Testis (tissue), 3 donors: Measurements from ENCODE around the gene PALM2AKAP2. TPM values are rescaled to one million over a fixed set of nuclear protein-coding genes. Genes with fewer than 3 reads are reported as not detected.

ENCODE experiments used
- DNase-seq: peaks from one replicate; pipeline ENCODE4 v3.0.0-alpha.2; 2019
- H3K27ac ChIP-seq, 2 donors: fragments of 200-600 bp; sonication (generic); one replicate each; pipeline ENCODE4 v1.5.1; 2019
- H3K27me3 ChIP-seq: fragments of 200-600 bp; sonication (generic); one replicate; pipeline ENCODE4 v1.5.1; 2019
- H3K36me3 ChIP-seq: fragments of 200-600 bp; sonication (generic); one replicate; pipeline ENCODE4 v1.5.1; 2017; ENCODE audit warnings: low read depth; ENCODE audit errors: missing control alignments
- H3K4me1 ChIP-seq: fragments of 200-600 bp; sonication (generic); one replicate; pipeline ENCODE4 v1.5.1; 2019
- H3K4me3 ChIP-seq, 2 donors: fragments of 200-600 bp; sonication (generic); one replicate each; pipeline ENCODE4 v1.5.1; 2017 to 2019
- H3K9me3 ChIP-seq: fragments of 200-600 bp; sonication (generic); one replicate; pipeline ENCODE4 v1.5.1; 2017
- POLR2A ChIP-seq: fragments of 450-650 bp; IDR thresholded peaks from one replicate; pipeline ENCODE4 v1.6.1; 2017; ENCODE audit warnings: antibody characterized with exemption, mild to moderate bottlenecking, moderate library complexity
- WGBS, 2 donors: methylation state at CpG; one replicate each; pipeline ENCODE4 v1.1.5; 2018; 5-methylcytosine and 5-hydroxymethylcytosine counted together
- intact Hi-C: fragments of 100-400 bp; cut with DNase I; formaldehyde crosslinking; loops from one replicate; pipeline ENCODE4 v1.15.1; 2023; ENCODE audit warnings: low total_unique reads
- polyA plus RNA-seq: library from polyadenylated mRNA; stranded (reverse); fragments of 350-450 nt; fragmentation: Illumina TruSeq; extraction: RNeasy Lipid Tissue Mini Kit (QIAGEN cat#74804); gene quantifications from one replicate; pipeline ENCODE4 v1.2.3, GENCODE V29; 2014; ENCODE audit warnings: low read depth, low replicate concordance; ENCODE audit not compliant: insufficient read depth
- total RNA-seq, 2 donors: library from RNA; depleted of rRNA; stranded (reverse); fragments of >200 nt; gene quantifications; one replicate each; pipeline ENCODE4 v1.2.3, GENCODE V29; 2016
- TF ChIP-seq, protein P1 (sequence below), 3 experiments: fragments of 450-650 bp in 2 of 3; fragments of 200-600 bp in 1 of 3; sonication (generic) in 1 of 3; IDR thresholded peaks; one replicate each; pipeline ENCODE4 v1.5.1; 2016 to 2019; ENCODE audit warnings: antibody characterized with exemption in 3 of 3, mild to moderate bottlenecking in 2 of 3, moderate library complexity in 1 of 3

The PALM2AKAP2 gene
- total and polyA plus RNA-seq, 3 donors from 2014 or later, result 0.25 to 2.3 (median 0.87) TPM

- Histone ChIP-seq H3K9me3 (no peaks in the 10 kb centered on the region), H3K27me3 (no peaks in the 10 kb centered on the region), H3K36me3 (no peaks in the 10 kb centered on the region), H3K4me3 (no peak overlapping the region), H3K4me1 (peaks cover 3% of the 10 kb centered on the region), H3K27ac (no peak overlapping the region)
- intact Hi-C loops, result no loop called here
- TF ChIP-seq, protein P1, sequence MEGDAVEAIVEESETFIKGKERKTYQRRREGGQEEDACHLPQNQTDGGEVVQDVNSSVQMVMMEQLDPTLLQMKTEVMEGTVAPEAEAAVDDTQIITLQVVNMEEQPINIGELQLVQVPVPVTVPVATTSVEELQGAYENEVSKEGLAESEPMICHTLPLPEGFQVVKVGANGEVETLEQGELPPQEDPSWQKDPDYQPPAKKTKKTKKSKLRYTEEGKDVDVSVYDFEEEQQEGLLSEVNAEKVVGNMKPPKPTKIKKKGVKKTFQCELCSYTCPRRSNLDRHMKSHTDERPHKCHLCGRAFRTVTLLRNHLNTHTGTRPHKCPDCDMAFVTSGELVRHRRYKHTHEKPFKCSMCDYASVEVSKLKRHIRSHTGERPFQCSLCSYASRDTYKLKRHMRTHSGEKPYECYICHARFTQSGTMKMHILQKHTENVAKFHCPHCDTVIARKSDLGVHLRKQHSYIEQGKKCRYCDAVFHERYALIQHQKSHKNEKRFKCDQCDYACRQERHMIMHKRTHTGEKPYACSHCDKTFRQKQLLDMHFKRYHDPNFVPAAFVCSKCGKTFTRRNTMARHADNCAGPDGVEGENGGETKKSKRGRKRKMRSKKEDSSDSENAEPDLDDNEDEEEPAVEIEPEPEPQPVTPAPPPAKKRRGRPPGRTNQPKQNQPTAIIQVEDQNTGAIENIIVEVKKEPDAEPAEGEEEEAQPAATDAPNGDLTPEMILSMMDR (IDR thresholded peaks at IDR 0.05), result no peak
- no peak for TF ChIP-seq POLR2A
- DNase-seq, result no peak
- 83 to 95% methylated on average over 4 of the region's 4 CpGs for WGBS, 2 donors
Observed at GRCh38 chr9:109813303-109813702, 33.3 kb downstream of the PALM2AKAP2 start.

DNA sequence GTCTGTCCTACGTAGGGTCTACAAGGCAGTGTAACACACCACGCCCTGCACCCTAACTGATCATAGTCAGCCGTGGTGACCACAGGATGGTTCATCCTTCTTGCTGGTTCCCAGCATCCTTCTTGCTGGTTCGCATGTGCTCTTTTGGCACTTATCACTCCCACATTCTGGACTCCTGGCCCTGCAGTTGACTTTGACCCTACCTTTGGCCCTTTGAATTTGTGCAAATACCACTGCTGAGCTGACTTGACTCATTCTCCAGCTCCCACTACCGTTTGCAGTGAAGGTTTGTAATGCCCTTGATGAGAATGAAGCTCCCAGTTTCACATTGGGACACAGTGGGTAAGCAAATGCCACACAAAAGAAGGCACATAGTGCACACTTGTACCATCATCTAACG is 33.8 kb downstream of the PALM2AKAP2 start:
- intact Hi-C loops, result no loop called here
- Histone ChIP-seq H3K27me3 (no peaks in the 10 kb centered on the region), H3K36me3 (no peaks in the 10 kb centered on the region), H3K4me1 (peaks cover 3% of the 10 kb centered on the region), H3K9me3 (no peaks in the 10 kb centered on the region), H3K27ac (no peak overlapping the region), H3K4me3 (no peak overlapping the region)
- no peak for DNase-seq
- TF ChIP-seq, protein P1 (IDR thresholded peaks at IDR 0.05), result no peak
- no peak for TF ChIP-seq POLR2A
- 85 to 95% methylated on average over 6 of the region's 6 CpGs for WGBS, 2 donors

- Histone ChIP-seq H3K36me3 (no peaks in the 10 kb centered on the region), H3K27ac (no peak overlapping the region), H3K4me3 (no peak overlapping the region), H3K27me3 (no peaks in the 10 kb centered on the region), H3K4me1 (peaks cover 3% of the 10 kb centered on the region), H3K9me3 (no peaks in the 10 kb centered on the region)
- intact Hi-C loops, result no loop called here
- TF ChIP-seq, protein P1 (IDR thresholded peaks at IDR 0.05), result no peak
- no peak for TF ChIP-seq POLR2A
- no peak for DNase-seq
Observed at GRCh38 chr9:109815366-109815947, 35.5 kb downstream of the PALM2AKAP2 start.

GRCh38 chr9:109816490-109816889 is 36.5 kb downstream of the PALM2AKAP2 start:
- Histone ChIP-seq H3K9me3 (no peaks in the 10 kb centered on the region), H3K36me3 (no peaks in the 10 kb centered on the region), H3K4me3 (no peak overlapping the region), H3K27me3 (no peaks in the 10 kb centered on the region), H3K4me1 (peaks cover 3% of the 10 kb centered on the region), H3K27ac (no peak overlapping the region)
- DNase-seq, result no peak
- intact Hi-C loops, result no loop called here
- 65 to 68% methylated on average over 4 of the region's 4 CpGs for WGBS, 2 donors
- TF ChIP-seq, protein P1 (IDR thresholded peaks at IDR 0.05), result no peak
- no peak for TF ChIP-seq POLR2A

DNA sequence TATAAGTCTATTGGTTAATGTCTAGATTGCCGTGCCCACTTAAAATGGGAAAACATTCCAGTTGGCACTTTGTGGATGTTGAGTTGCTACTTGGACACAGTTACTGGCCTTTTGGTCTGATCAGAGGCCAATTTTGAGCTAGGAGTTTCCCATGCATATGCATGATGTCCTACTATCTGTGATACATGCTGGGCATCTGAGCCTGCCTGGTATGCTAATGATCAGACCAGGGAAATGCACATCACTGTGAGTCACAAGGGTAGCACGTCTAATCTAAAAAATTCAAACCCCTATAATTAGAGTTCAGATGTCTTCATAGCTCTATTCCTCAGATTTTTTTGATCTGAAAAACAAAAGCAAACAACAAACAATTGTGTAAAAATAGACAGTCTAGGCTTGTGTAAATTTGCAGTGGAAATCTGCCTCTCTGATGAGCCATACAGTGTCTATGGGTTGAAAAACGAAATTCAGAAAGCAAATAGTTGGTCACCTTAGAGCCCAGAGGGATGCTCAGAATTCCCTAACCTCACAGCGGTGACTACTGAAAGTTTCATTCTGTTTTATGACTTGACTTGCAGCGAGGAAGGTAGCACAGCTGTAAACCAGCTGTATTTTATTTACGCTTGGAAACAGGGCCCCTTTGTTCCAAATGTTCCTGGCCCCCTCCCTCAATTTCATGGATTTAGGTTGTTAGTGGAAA is 37.3 kb downstream of the PALM2AKAP2 start:
- no peak for TF ChIP-seq POLR2A
- TF ChIP-seq, protein P1 (IDR thresholded peaks at IDR 0.05), result no peak
- no peaks in the 10 kb centered on the region for H3K27me3 ChIP-seq
- DNase-seq, result no peak
- no peaks in the 10 kb centered on the region for H3K9me3 ChIP-seq
- H3K36me3 ChIP-seq, result no peaks in the 10 kb centered on the region
- no peak overlapping the region for H3K27ac ChIP-seq
- 58 to 65% methylated on average over 6 of the region's 6 CpGs for WGBS, 2 donors
- peaks cover 3% of the 10 kb centered on the region for H3K4me1 ChIP-seq
- intact Hi-C loops, result no loop called here
- no peak overlapping the region for H3K4me3 ChIP-seq
